ENCODE measurements around the gene PARD3B. TPM values are rescaled to one million over a fixed set of nuclear protein-coding genes. Genes with fewer than 3 reads are reported as not detected.

PARD3B gene
- total RNA-seq, 1 experiment from 2014 or later: 3.6 TPM

- no TSS peak for BruUV-seq (replicated peaks)
- intact Hi-C loops (cut with micrococcal nuclease; ENCODE audit: unreplicated experiment): no loop called here
- in situ Hi-C loops (cut with HindIII; ENCODE audit: low pct_unique_long_range_greater_than_20kb, low sequenced_read_pairs): no loop called here
- H3K27ac ChIP-seq (ENCODE audit: low read length): no peak overlapping the region
- TF ChIP-seq POLR2AphosphoS5 (IDR thresholded peaks at IDR 0.05; ENCODE audit: low read depth, low read length) (no peak), REST (IDR thresholded peaks at IDR 0.05; ENCODE audit: insufficient read depth in 1 of 2, low read depth in 2 of 2, low read length in 1 of 2) (no peak), SIN3A (IDR thresholded peaks at IDR 0.05; ENCODE audit: borderline replicate concordance, insufficient read depth, low read depth, low read length) (no peak), CTCF (IDR thresholded peaks at IDR 0.05) (no peak), TCF7L2 (IDR thresholded peaks at IDR 0.05; ENCODE audit: low read depth, low read length) (no peak)
- POLR2A ChIA-PET: interaction anchor here (0.6 kb wide), 1 partner anchor 18 kb away, joined by 3 read pairs; no protein-coding TSS in a partner anchor
- H3K4me1 ChIP-seq (ENCODE audit: control insufficient read depth, insufficient read depth, low read length): no peaks in the 10 kb centered on the region
- ATAC-seq: no peak
- H3K9me3 ChIP-seq (ENCODE audit: control insufficient read depth, insufficient read depth, low read depth, low read length): no peaks in the 10 kb centered on the region
- no peak for DNase-seq (ENCODE audit: low read depth, low spot score)
- no peaks in the 10 kb centered on the region for H3K27me3 ChIP-seq (ENCODE audit: control insufficient read depth, insufficient read depth, low read length)
- no peaks in the 10 kb centered on the region for H3K36me3 ChIP-seq (ENCODE audit: control insufficient read depth, insufficient read depth, low read length)
- H3K4me3 ChIP-seq (ENCODE audit: low read depth in 2 of 2, low read length in 2 of 2): no peak overlapping the region
- CTCF ChIA-PET: no interaction called here
Observed at GRCh38 chr2:204909791-204910190, 364.5 kb downstream of the PARD3B start.

GRCh38 chr2:204913312-204913711 is 368.0 kb downstream of the PARD3B start:
- in situ Hi-C loops (cut with HindIII; ENCODE audit: low pct_unique_long_range_greater_than_20kb, low sequenced_read_pairs): no loop called here

More at GRCh38 chr2:204913312-204913711, 368.0 kb downstream of the PARD3B start:
- intact Hi-C loops (cut with micrococcal nuclease; ENCODE audit: unreplicated experiment): no loop called here
- Histone ChIP-seq H3K9me3 (ENCODE audit: control insufficient read depth, insufficient read depth, low read depth, low read length) (no peaks in the 10 kb centered on the region), H3K36me3 (ENCODE audit: control insufficient read depth, insufficient read depth, low read length) (no peaks in the 10 kb centered on the region), H3K4me3 (ENCODE audit: low read depth in 2 of 2, low read length in 2 of 2) (no peak overlapping the region), H3K27ac (ENCODE audit: low read length) (no peak overlapping the region), H3K27me3 (ENCODE audit: control insufficient read depth, insufficient read depth, low read length) (no peaks in the 10 kb centered on the region), H3K4me1 (ENCODE audit: control insufficient read depth, insufficient read depth, low read length) (no peaks in the 10 kb centered on the region)
- no TSS peak for BruUV-seq (replicated peaks)
- no peak for DNase-seq (ENCODE audit: low read depth, low spot score)
- ATAC-seq: no peak
- ChIA-PET POLR2A (no interaction called here), CTCF (interaction anchor here (0.6 kb wide), 1 partner anchor 766 kb away, joined by 3 read pairs; no protein-coding TSS in a partner anchor)
- TF ChIP-seq POLR2AphosphoS5 (IDR thresholded peaks at IDR 0.05; ENCODE audit: low read depth, low read length): no peak
- TF ChIP-seq REST (IDR thresholded peaks at IDR 0.05; ENCODE audit: insufficient read depth in 1 of 2, low read depth in 2 of 2, low read length in 1 of 2): no peak
- no peak for TF ChIP-seq SIN3A (IDR thresholded peaks at IDR 0.05; ENCODE audit: borderline replicate concordance, insufficient read depth, low read depth, low read length)
- TF ChIP-seq CTCF (IDR thresholded peaks at IDR 0.05): no peak
- no peak for TF ChIP-seq TCF7L2 (IDR thresholded peaks at IDR 0.05; ENCODE audit: low read depth, low read length)

Data from Panc1 (cell line).